Kidney epithelial cell (primary cell): ENCODE data around the gene CFAP54. TPM values are rescaled to one million over a fixed set of nuclear protein-coding genes. Genes with fewer than 3 reads are reported as not detected.

Experiments
- DNase-seq: peaks from one replicate; pipeline ENCODE4 v3.0.0-alpha.2; 2010; ENCODE audit warnings: low read depth
- H3K27me3 ChIP-seq: 2 replicates; pipeline ENCODE4 v1.6.0; 2011; ENCODE audit warnings: low read length; ENCODE audit not compliant: control insufficient read depth, insufficient read depth
- H3K36me3 ChIP-seq: 2 replicates; pipeline ENCODE4 v1.5.1; 2011; ENCODE audit warnings: low read length; ENCODE audit not compliant: control insufficient read depth, insufficient read depth
- H3K4me3 ChIP-seq: 2 replicates; pipeline ENCODE4 v1.5.1; 2011; ENCODE audit warnings: low read depth, mild to moderate bottlenecking, control low read depth, low read length
- total RNA-seq: library from RNA; depleted of rRNA; stranded (reverse); fragments of >200 nt; gene quantifications from 2 replicates; pipeline ENCODE4 v1.2.3, GENCODE V29; 2015
- TF ChIP-seq, protein P1 (sequence below): IDR thresholded peaks from 2 replicates; pipeline ENCODE4 v1.5.1; 2011; ENCODE audit warnings: mild to moderate bottlenecking, moderate library complexity, low read length, control low read depth, inconsistent platforms; ENCODE audit not compliant: insufficient read depth, poor library complexity, severe bottlenecking

Gene CFAP54
- total RNA-seq, 1 donor from 2014 or later: 0.79 TPM

DNA sequence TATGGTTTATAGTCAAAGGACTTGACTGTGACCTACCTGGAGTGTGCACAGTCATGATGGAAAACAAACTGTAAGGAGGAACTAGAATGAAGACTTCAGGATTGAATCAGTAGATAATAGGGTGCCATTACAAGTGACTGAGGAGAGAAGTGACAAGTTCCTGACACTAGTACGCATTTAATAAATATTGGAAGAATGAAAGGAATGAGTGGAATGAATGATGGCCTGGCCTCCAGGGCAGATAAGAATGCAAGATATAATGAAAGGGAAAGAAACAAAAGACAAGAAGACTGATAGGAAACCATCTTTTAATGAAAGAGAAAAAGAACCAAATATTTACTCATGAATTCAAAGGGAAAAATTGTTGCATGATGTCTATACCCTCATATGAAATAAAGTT is 372.9 kb downstream of the CFAP54 start:
- no peak for DNase-seq
- Histone ChIP-seq H3K27me3 (no peaks in the 10 kb centered on the region), H3K36me3 (no peaks in the 10 kb centered on the region), H3K4me3 (no peak overlapping the region)
- TF ChIP-seq, protein P1, sequence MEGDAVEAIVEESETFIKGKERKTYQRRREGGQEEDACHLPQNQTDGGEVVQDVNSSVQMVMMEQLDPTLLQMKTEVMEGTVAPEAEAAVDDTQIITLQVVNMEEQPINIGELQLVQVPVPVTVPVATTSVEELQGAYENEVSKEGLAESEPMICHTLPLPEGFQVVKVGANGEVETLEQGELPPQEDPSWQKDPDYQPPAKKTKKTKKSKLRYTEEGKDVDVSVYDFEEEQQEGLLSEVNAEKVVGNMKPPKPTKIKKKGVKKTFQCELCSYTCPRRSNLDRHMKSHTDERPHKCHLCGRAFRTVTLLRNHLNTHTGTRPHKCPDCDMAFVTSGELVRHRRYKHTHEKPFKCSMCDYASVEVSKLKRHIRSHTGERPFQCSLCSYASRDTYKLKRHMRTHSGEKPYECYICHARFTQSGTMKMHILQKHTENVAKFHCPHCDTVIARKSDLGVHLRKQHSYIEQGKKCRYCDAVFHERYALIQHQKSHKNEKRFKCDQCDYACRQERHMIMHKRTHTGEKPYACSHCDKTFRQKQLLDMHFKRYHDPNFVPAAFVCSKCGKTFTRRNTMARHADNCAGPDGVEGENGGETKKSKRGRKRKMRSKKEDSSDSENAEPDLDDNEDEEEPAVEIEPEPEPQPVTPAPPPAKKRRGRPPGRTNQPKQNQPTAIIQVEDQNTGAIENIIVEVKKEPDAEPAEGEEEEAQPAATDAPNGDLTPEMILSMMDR: no peak

DNA sequence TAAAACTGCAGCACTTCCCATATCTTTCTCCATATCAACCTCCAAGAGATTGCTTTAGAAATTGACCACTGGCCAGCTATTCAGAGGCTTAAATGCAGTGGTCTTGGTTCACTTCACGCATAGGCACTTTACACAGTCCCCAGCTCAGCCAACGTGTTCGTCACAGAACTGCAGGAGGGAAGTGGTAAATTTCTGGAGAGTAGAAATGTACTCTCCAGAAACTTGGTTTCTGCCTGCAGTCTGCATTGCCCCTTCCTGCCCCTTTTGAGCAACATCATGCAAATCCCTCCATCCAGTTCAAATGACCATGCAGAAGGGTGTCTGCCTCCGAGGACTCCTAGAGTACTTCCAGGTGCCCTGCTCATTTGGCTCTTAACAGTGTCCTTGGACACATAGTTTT is 375.0 kb downstream of the CFAP54 start:
- TF ChIP-seq, protein P1: no peak

DNA sequence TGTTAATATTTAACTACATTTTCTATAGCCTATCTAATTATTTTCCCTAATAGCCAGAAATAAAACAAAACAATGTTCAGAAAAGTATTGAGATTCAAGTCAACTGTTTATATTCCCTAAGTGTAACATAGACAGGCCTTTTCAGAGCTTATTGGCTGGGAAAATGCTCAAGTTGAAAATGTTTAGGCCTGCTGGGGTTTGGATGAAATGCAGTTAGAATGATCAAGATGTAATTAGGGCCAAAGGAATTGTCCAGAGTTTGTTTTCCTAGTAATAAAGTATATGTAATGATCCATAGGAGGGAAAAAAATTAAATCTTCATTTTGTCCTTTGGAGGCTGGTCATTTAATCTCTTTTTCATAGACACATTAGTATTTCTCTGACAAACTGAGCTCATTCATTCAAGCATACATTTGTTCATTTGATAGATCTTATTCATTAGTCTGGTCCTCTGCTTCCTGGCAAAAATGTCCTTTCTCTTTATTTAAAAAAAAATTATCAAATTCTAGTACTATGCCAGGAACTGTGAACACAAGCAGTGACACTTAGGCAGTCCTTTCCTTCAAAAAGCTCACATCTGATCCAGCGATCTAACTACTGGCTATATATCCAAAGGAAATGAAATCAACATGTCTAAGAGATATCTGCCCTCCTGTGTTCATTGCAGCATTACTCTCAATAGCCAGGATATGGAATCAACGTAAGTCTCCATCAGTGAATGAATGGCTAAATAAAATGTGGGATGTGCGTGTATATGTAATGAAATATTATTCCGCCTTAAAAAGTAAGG is 377.6 kb downstream of the CFAP54 start:
- TF ChIP-seq, protein P1: no peak
- Histone ChIP-seq H3K4me3 (no peak overlapping the region), H3K27me3 (no peaks in the 10 kb centered on the region), H3K36me3 (no peaks in the 10 kb centered on the region)
- no peak for DNase-seq

More for the DNA sequence above, 375.0 kb downstream of the CFAP54 start:
- H3K4me3 ChIP-seq: no peak overlapping the region
- H3K27me3 ChIP-seq: no peaks in the 10 kb centered on the region
- H3K36me3 ChIP-seq: no peaks in the 10 kb centered on the region
- DNase-seq: no peak

DNA sequence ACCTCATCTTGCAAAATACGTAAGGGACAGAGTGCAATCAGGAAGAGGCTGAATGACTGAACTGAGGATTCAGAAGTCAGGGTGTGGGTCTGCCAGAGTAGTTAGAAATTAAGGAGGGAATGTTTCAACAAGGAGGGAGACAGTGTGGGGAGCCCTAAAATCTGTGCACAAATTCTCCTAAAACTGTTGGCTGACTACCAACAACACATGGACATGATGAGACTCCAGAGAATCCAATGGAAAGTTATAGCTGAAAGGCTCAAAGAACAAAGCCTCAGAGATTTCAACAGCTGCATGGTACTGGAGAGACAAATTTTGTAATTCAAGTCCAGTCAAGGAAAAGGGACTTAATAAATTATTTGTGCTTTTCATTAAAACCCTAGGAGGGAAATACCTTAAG is 381.6 kb downstream of the CFAP54 start:
- Histone ChIP-seq H3K4me3 (no peak overlapping the region), H3K36me3 (no peaks in the 10 kb centered on the region), H3K27me3 (no peaks in the 10 kb centered on the region)
- no peak for DNase-seq
- TF ChIP-seq, protein P1: no peak

GRCh38 chr12:96872961-96873360 is 383.6 kb downstream of the CFAP54 start:
- Histone ChIP-seq H3K27me3 (no peaks in the 10 kb centered on the region), H3K36me3 (no peaks in the 10 kb centered on the region), H3K4me3 (no peak overlapping the region)
- TF ChIP-seq, protein P1: no peak
- DNase-seq: no peak

GRCh38 chr12:96874211-96874610 is 384.8 kb downstream of the CFAP54 start:
- Histone ChIP-seq H3K36me3 (no peaks in the 10 kb centered on the region), H3K27me3 (no peaks in the 10 kb centered on the region), H3K4me3 (no peak overlapping the region)
- TF ChIP-seq, protein P1: no peak
- no peak for DNase-seq
